ENCODE measurements around the gene LSM14B.
"Not testable (repeated sequence)": the region's sequence is repeated elsewhere in the genome, so short reads cannot be mapped to it uniquely, and the experiment has no call there.

The LSM14B gene

GRCh38 chr20:62143957-62144825 is 21.9 kb downstream of the LSM14B start:
- peaks cover 21 to 47% (median 35%) of the 10 kb centered on the region in 11 experiments for H3K36me3 ChIP-seq
- peak overlapping the region; percentile 89 to 100 (median 99) for H3K4me3 ChIP-seq
- peak overlapping the region; percentile 96 to 99 (median 99) for H3K27ac ChIP-seq
- H3K4me1 ChIP-seq = peaks cover 38 to 48% (median 42%) of the 10 kb centered on the region in 10 experiments
- TF ChIP-seq Cebpa-rat (IDR thresholded peaks at IDR 0.05) = no peak
- peak overlapping the region; percentile 85 to 94 (median 89) for H3K4me2 ChIP-seq
- H4K20me1 ChIP-seq = peaks cover 78 to 95% (median 92%) of the 10 kb centered on the region in 11 experiments
- H3K9ac ChIP-seq = peak overlapping the region; percentile 95 to 100 (median 99)
- H3K27me3 ChIP-seq = no peaks in the 10 kb centered on the region
- no peaks in the 10 kb centered on the region for H3K9me3 ChIP-seq (replicated peaks in 1 of 11)

GRCh38 chr20:62145688-62146018 is 23.4 kb downstream of the LSM14B start:
- Histone ChIP-seq H3K36me3 (peaks cover 10 to 43% (median 26%) of the 10 kb centered on the region in 11 experiments), H3K27ac (no peak overlapping the region)

GRCh38 chr20:62146019-62146755 is 23.9 kb downstream of the LSM14B start:
- Histone ChIP-seq H3K9ac (peak overlapping the region in 4 of 11 experiments; percentile 0 to 100 (median 58); a peak in 1 of 22 replicates), H3K9me3 (replicated peaks in 1 of 11) (no peaks in the 10 kb centered on the region), H3K4me3 (no peak overlapping the region), H3K27me3 (no peaks in the 10 kb centered on the region), H4K20me1 (peaks cover 78 to 95% (median 92%) of the 10 kb centered on the region in 11 experiments), H3K27ac (no peak overlapping the region), H3K4me2 (peak overlapping the region; percentile 85 to 94 (median 89); a peak in 18 of 22 replicates), H3K36me3 (peaks cover 9 to 43% (median 26%) of the 10 kb centered on the region in 11 experiments; a peak in 20 of 22 replicates), H3K4me1 (peaks cover 26 to 36% (median 30%) of the 10 kb centered on the region in 10 experiments)
- TF ChIP-seq Cebpa-rat (IDR thresholded peaks at IDR 0.05) = no peak

More at GRCh38 chr20:62145688-62146018, 23.4 kb downstream of the LSM14B start:
- no peak for TF ChIP-seq Cebpa-rat (IDR thresholded peaks at IDR 0.05)
- peaks cover 78 to 95% (median 92%) of the 10 kb centered on the region in 11 experiments for H4K20me1 ChIP-seq
- no peaks in the 10 kb centered on the region for H3K27me3 ChIP-seq
- peak overlapping the region in 1 of 10 experiments; percentile 99; a peak in 1 of 20 replicates for H3K4me3 ChIP-seq
- H3K4me2 ChIP-seq = peak overlapping the region; percentile 85 to 94 (median 89)
- H3K9ac ChIP-seq = peak overlapping the region in 7 of 11 experiments; percentile 0 to 100 (median 100); a peak in 10 of 22 replicates
- H3K4me1 ChIP-seq = peaks cover 31 to 41% (median 35%) of the 10 kb centered on the region in 10 experiments
- H3K9me3 ChIP-seq (replicated peaks in 1 of 11) = no peaks in the 10 kb centered on the region

- Histone ChIP-seq H3K4me2 (peak overlapping the region in 1 of 11 experiments; percentile 29; a peak in 1 of 22 replicates), H4K20me1 (peaks cover 78 to 94% (median 91%) of the 10 kb centered on the region in 11 experiments), H3K4me3 (no peak overlapping the region), H3K9ac (peak overlapping the region in 1 of 11 experiments; percentile 15; a peak in 1 of 22 replicates), H3K27me3 (no peaks in the 10 kb centered on the region), H3K4me1 (peaks cover 18 to 27% (median 22%) of the 10 kb centered on the region in 10 experiments), H3K36me3 (peaks cover 11 to 48% (median 31%) of the 10 kb centered on the region in 11 experiments), H3K9me3 (replicated peaks in 1 of 11) (peaks cover 0 to 4% (median 1%) of the 10 kb centered on the region in 11 experiments; a peak in 11 of 22 replicates), H3K27ac (no peak overlapping the region)
- TF ChIP-seq Cebpa-rat (IDR thresholded peaks at IDR 0.05) = no peak
Observed at GRCh38 chr20:62147125-62147524, 24.9 kb downstream of the LSM14B start.

GRCh38 chr20:62147528-62147927 is 25.3 kb downstream of the LSM14B start:
- TF ChIP-seq Cebpa-rat (IDR thresholded peaks at IDR 0.05) = no peak
- Histone ChIP-seq H3K4me2 (peak overlapping the region in 1 of 11 experiments; percentile 29; a peak in 1 of 22 replicates), H3K4me3 (no peak overlapping the region), H4K20me1 (peaks cover 80 to 94% (median 91%) of the 10 kb centered on the region in 11 experiments), H3K27me3 (no peaks in the 10 kb centered on the region), H3K4me1 (peaks cover 18 to 27% (median 22%) of the 10 kb centered on the region in 10 experiments), H3K9ac (peak overlapping the region in 1 of 11 experiments; percentile 15; a peak in 1 of 22 replicates), H3K36me3 (peaks cover 15 to 52% (median 35%) of the 10 kb centered on the region in 11 experiments), H3K27ac (no peak overlapping the region), H3K9me3 (replicated peaks in 1 of 11) (peaks cover 0 to 8% (median 6%) of the 10 kb centered on the region in 11 experiments; a peak in 12 of 22 replicates)

- H3K27ac ChIP-seq, H3K9ac ChIP-seq, H3K27me3 ChIP-seq, H3K4me3 ChIP-seq, H3K4me2 ChIP-seq: not testable (repeated sequence)
- Histone ChIP-seq H4K20me1 (peaks cover 85 to 97% (median 96%) of the 10 kb centered on the region in 11 experiments), H3K4me1 (peaks cover 18 to 27% (median 22%) of the 10 kb centered on the region in 10 experiments), H3K9me3 (replicated peaks in 1 of 11) (peaks cover 8 to 17% (median 13%) of the 10 kb centered on the region in 11 experiments; a peak in 19 of 22 replicates), H3K36me3 (peaks cover 24 to 61% (median 43%) of the 10 kb centered on the region in 11 experiments)
Observed at GRCh38 chr20:62148383-62148782, 26.1 kb downstream of the LSM14B start.

- peaks cover 90 to 100% (median 100%) of the 10 kb centered on the region in 11 experiments for H4K20me1 ChIP-seq
- H3K4me1 ChIP-seq = peaks cover 18 to 27% (median 22%) of the 10 kb centered on the region in 10 experiments
- TF ChIP-seq Cebpa-rat (IDR thresholded peaks at IDR 0.05) = no peak
- H3K27ac ChIP-seq = no peak overlapping the region
- H3K36me3 ChIP-seq = peaks cover 29 to 66% (median 49%) of the 10 kb centered on the region in 11 experiments
- H3K9ac ChIP-seq = 0 out of 22 replicates have a peak overlapping the region, but pooled peaks of 2 of the 11 experiments have one; percentile 2 to 16
- no peak overlapping the region for H3K4me3 ChIP-seq
- H3K27me3 ChIP-seq = no peaks in the 10 kb centered on the region
- H3K9me3 ChIP-seq (replicated peaks in 1 of 11) = peaks cover 10 to 21% (median 16%) of the 10 kb centered on the region in 11 experiments; a peak in 19 of 22 replicates
- H3K4me2 ChIP-seq = no peak overlapping the region
Observed at GRCh38 chr20:62148908-62149314, 26.6 kb downstream of the LSM14B start.

- TF ChIP-seq Cebpa-rat (IDR thresholded peaks at IDR 0.05) = no peak
- Histone ChIP-seq H3K27me3 (no peaks in the 10 kb centered on the region), H3K4me1 (peaks cover 18 to 29% (median 24%) of the 10 kb centered on the region in 10 experiments), H3K4me3 (no peak overlapping the region), H3K9ac (0 out of 22 replicates have a peak overlapping the region, but pooled peaks of 1 of the 11 experiments have one; percentile 2), H3K36me3 (peaks cover 37 to 74% (median 57%) of the 10 kb centered on the region in 11 experiments), H3K9me3 (replicated peaks in 1 of 11) (peaks cover 10 to 21% (median 16%) of the 10 kb centered on the region in 11 experiments; a peak in 19 of 22 replicates), H3K27ac (no peak overlapping the region), H3K4me2 (no peak overlapping the region), H4K20me1 (peaks cover 94 to 100% (median 100%) of the 10 kb centered on the region in 11 experiments)
Observed at GRCh38 chr20:62149532-62150309, 27.4 kb downstream of the LSM14B start.
